Fibroblast of lung (primary cell): ENCODE measurements around the gene ST6GAL2.

Source experiments
- CTCF ChIP-seq, 2 donors: IDR thresholded peaks in 1 of 2; conservative IDR thresholded peaks in 1 of 2; 1 replicate in 1 of 2; 2 replicates in 1 of 2; pipeline ENCODE4 v1.5.1; 2011 to 2012; ENCODE audit warnings: low read length in 2 of 2, control low read depth in 1 of 2, inconsistent platforms in 1 of 2, low read depth in 1 of 2, mild to moderate bottlenecking in 1 of 2
- EZH2 ChIP-seq: IDR thresholded peaks from 2 replicates; pipeline ENCODE4 v1.5.1; 2012; ENCODE audit warnings: low read length, control low read depth, mild to moderate bottlenecking; ENCODE audit errors: missing control alignments

- TF ChIP-seq EZH2: no peak
- TF ChIP-seq CTCF (conservative IDR thresholded peaks at IDR 0.05 in 1 of 2, IDR thresholded peaks at IDR 0.05 in 1 of 2; ENCODE audit: low read depth in 1 of 2, low read length in 2 of 2): no peak
Observed at GRCh38 chr2:106864051-106864450, 21.9 kb downstream of the ST6GAL2 start.
